ENCODE data around the gene ZC3H14.
A peak's percentile ranks its signal among the peaks of the same experiment; 100 is the strongest.
"Not testable (repeated sequence)": the region's sequence is repeated elsewhere in the genome, so short reads cannot be mapped to it uniquely, and the experiment has no call there.

The ZC3H14 gene, protein sequence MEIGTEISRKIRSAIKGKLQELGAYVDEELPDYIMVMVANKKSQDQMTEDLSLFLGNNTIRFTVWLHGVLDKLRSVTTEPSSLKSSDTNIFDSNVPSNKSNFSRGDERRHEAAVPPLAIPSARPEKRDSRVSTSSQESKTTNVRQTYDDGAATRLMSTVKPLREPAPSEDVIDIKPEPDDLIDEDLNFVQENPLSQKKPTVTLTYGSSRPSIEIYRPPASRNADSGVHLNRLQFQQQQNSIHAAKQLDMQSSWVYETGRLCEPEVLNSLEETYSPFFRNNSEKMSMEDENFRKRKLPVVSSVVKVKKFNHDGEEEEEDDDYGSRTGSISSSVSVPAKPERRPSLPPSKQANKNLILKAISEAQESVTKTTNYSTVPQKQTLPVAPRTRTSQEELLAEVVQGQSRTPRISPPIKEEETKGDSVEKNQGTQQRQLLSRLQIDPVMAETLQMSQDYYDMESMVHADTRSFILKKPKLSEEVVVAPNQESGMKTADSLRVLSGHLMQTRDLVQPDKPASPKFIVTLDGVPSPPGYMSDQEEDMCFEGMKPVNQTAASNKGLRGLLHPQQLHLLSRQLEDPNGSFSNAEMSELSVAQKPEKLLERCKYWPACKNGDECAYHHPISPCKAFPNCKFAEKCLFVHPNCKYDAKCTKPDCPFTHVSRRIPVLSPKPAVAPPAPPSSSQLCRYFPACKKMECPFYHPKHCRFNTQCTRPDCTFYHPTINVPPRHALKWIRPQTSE

DNA sequence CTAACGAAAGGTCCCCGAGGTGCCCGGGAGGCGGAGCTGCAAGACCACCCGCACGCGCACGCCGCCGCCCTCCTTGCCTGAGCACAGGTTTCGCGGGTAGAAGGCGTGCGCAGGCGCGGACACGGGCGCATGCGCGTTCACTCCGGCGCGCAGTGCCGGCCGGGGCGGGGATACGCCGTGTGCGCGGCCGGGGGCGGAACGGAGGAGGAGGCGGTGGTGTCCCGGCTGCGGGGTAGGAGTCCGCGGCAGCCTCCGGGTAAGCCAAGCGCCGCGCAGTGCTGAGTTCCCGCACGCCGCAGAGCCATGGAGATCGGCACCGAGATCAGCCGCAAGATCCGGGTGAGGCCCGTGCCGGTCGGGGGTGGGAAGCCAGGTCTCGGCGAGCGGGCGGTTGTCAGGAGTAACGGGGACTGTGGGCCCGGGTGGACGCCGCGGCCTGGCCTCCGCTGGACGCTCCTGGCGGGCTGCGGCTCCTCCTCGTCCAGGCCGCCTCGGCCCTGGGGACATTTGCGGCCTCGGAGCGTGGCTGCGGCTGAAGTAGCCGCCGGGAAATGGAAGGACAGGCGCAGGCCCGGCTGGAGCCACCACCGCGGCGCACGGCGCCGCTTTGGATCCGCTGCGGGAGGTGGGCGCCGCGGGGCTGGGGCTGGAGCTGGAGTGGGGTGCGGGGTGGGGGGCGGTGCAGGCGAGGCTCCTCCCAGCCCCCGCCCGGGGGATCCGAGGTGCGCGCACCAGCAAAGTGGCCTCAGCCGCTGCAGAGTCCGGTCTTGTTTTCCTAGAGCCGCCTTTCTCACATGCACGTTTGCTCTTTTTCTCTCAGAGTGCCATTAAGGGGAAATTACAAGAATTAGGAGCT, at the start of gene ZC3H14:
Gene ZC3H14 (plus strand): TSS at position 207 of the 856 bp plus-strand sequence. CDS start 97 bp downstream, at position 304.
- peak; percentile 76 for DNase-seq (ENCODE audit: low read depth)

DNA sequence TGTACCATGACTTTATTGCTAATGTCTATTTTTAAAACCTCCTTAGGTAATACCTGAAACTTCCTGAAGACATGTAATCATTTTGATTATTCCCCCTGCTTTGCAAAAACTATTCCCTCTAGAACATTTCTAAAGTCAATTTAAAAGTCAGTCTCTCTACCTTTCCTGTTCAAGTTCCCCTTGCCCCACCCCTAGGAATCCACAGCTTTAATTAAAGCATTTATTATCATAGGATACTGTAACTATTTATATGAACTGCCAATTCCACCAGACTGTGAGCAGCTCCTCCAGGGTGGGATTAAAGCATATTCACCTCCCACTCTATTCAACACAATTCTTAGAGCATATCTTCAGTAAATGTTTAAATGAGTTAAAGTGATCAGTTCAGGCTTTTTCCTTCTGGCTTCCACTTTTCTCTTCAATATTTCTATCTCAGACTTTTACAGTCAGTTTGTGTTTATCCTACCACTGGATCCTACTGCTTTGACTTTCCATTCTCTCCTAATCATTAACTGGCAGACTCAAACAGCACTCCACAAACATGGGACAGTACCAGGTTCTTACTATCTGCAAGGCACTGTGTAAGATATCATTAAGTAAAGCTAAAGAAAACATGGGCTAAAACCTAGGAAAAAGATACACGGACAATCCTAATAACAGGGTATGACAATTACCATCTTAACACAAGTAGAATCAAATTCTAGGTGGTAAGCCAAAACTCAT, 47.2 kb upstream of the ZC3H14 start:
- DNase-seq (ENCODE audit: low read depth) = no peak

DNA sequence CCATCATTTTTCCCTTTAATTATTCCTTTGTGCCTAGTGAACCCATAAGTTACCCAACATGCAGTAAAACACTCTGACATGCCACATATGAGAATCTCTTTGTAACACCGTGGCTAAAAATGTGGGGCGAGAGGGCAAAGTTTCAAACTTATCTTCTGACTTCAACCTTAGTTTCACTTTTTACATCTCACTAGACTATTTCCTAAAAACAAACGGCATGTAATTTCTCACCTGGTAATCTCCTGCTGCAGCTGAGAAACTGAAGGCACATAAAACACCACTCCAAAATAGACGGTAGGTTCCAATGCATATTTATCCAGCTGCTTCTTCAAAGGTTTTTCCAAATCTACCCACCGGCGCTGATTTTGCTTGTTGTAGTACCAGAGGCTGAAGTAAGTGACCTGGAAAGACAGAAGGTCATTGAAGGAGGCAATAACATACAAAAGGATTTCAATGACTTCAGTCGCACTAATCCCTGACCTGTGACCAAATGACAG, 45.9 kb upstream of the ZC3H14 start:
- no peak for DNase-seq (ENCODE audit: low read depth)

DNA sequence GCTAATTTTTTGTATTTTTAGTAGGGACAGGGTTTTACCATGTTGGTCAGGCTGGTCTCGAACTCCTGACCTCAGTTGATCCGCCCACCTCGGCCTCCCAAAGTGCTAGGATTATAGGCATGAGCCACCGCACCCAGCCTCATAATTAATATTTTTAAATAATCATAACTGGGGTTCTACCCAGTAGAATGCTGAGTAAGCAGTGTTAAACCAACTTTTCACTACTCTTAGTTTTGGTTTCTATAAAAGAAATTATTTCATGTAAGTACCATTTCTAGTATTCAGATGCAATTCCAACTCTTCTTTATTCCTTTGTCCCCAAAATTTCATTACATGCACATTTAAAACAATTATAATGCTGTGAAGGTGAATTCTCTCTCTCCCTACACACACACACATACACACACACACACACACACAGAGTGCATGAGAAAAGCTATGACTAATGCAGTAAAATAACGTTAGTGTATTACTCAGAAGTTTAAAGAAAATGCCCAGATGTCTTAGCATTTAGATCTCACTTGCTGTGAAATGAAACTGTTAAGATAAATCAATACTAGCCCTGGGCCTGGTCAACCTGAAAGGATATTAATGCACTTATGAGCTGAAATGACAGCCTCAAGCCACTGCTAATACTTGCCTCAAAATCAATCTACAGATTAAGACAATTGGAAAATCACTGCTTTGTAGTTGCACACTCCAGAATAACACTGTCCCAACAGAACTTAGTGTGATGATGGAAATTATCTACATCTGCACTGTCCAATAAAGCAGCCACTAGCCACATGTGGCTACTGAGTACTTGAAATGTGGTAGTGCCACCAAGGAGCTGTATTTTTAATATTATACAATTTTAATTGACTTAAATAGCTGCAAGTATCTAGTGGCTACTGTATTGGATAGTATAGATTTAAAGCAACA, 44.0 kb upstream of the ZC3H14 start:
- DNase-seq (ENCODE audit: low read depth) = peak; percentile 64

DNA sequence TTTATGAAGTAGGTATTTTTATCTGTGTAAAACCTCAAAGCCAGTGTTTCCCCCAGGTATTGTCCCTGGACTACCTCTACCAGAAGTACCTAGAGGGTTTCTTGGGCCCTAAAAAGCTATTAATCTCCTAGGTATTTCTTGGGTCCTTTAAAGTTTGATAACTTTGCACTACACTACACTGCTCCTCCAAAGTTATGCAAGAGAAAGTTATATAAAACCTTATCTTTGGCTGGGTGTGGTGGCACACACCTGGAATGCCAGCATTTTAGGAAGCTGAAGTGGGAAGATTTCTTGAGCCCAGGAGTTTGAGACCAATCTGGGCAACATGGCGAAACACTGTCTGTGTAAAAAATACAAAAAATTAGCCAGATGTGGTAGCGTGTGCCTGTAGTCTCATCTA, 42.9 kb upstream of the ZC3H14 start:
- no peak for DNase-seq (ENCODE audit: low read depth)

DNA sequence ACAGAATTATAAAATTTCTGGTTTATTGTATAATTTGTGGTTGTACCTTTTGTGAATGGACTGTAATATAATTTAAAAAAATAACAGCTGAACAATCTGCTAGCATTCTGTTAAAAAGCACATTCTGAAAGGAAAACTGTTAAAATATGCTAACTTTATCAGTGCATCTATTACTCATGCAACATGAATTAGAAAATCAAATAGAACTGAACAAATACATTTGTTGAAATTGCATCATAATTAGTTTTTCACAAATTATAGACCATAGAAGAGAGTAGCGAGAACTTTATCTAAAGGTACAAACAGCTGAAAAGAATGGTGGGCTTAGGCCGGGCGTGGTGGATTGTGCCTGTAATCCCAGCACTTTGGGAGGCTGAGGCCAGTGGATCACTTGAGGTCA, 41.0 kb upstream of the ZC3H14 start:
- peak; percentile 27 for DNase-seq (ENCODE audit: low read depth)

DNA sequence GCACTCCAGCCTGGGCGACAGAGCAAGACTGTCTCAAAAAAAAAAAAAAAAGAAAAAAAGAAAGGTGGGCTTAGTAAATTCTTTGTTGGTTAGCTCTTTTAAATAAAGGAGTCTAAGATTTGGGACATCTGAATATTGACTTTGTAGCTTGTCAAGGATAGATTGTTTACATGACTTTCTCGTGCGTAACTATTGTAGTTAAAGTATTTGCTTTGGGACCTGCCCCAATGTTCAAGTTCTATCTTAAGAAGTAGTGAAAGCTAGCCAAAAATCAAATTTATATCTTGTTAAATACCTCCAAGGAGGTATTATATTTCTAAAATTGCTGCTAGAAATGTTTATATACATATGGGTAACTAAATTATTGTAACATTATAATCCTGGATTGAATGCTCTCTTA, 40.4 kb upstream of the ZC3H14 start:
- DNase-seq (ENCODE audit: low read depth) = no peak

DNA sequence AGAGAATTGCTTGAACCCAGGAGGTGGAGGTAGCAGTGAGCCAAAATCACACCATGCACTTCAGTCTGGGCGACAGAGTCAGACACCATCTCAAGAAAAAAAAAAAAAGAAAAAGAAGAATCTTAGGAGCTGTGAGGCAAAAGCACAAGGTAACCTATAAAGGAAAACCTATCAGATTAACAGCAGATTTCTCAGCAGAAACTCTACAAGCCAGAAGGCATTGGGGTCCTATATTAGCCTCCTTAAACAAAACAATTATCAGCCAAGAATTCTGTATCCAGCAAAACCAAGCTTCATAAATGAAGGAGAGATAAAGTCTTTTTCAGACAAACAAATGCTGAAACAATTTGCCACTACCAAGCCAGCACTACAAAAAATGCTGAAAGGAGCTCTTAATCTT, 32.9 kb upstream of the ZC3H14 start:
- not testable (repeated sequence) for DNase-seq (ENCODE audit: low read depth)

DNA sequence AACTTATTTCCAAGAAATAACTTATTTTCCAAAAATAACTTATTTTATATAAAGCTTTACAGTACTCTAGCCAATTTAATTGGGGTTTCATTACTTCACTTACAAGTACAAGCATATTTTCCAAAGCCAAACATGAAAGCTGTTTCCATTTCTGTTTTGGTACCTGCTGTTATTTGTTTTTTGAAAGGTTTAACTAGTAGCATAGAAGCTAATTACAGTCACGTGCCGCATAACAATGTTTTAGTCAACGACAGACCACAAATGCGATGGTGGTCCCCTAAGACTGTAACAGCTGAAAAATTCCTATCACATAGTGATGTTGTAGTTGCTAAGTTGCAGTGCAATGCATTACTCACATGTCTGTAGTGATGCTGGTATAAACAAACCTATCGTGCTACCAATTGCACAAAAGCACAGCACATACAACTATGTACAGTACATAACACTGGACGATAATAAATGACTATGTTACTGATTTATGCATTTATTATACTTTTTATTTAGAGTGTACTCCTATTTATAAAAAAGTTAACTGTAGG, 29.7 kb upstream of the ZC3H14 start:
- peak; percentile 41 for DNase-seq (ENCODE audit: low read depth)

DNA sequence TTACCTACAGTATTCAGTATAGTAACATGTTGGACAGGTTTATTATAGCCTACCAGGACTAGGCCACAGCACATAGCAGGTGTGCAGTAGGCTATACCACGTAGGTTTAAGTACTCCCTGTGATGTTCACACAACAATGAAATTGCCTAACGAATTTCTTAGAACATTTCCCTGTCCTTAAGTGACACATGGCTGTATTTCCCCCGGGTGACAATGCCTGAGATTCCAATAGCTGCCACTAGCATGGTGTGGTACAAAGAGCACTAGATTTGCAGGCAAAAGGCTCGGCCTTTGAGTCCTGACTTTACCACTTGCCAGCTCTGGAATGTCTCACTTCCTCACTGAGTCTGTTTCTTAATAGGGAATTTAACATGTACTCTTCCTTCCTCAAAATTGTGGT, 27.7 kb upstream of the ZC3H14 start:
- no peak for DNase-seq (ENCODE audit: low read depth)

DNA sequence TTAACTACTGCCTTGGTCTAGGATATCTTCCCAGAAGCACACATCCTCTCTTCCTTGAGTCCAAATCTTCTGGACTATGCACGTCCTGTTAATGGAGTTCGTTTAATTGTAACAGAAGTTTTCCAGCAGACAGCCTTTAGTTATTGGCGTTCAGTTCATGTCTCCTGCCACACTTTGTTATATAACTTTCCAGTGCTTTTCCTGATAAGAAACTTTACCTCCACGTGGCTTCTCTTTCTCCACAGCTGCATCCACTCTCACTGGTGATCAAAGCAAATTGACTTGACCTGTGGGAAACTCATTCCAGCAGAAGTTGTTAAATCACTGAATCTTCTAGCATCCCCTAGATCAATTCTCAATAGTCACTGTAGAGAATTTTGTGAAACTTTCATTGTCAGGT, 27.0 kb upstream of the ZC3H14 start:
- DNase-seq (ENCODE audit: low read depth) = no peak

DNA sequence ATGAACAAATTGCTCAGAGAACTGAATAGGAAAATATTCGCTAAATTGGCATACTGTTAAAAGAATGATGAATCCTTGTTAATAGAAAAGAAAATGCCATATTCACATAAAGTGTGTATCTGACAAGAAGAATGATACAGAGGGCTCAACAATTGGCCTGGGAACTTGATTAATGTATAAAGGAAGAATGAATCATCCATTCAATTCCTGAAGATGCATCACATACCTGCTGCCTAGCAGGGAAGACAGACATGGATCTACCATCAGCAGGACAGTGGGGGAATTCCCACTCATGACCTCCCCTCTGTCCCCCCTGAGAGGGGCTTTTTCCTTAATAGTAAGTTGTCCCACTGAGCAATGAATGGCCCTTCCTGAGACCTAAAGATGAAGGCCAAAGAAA, 21.5 kb upstream of the ZC3H14 start:
- DNase-seq (ENCODE audit: low read depth) = no peak

DNA sequence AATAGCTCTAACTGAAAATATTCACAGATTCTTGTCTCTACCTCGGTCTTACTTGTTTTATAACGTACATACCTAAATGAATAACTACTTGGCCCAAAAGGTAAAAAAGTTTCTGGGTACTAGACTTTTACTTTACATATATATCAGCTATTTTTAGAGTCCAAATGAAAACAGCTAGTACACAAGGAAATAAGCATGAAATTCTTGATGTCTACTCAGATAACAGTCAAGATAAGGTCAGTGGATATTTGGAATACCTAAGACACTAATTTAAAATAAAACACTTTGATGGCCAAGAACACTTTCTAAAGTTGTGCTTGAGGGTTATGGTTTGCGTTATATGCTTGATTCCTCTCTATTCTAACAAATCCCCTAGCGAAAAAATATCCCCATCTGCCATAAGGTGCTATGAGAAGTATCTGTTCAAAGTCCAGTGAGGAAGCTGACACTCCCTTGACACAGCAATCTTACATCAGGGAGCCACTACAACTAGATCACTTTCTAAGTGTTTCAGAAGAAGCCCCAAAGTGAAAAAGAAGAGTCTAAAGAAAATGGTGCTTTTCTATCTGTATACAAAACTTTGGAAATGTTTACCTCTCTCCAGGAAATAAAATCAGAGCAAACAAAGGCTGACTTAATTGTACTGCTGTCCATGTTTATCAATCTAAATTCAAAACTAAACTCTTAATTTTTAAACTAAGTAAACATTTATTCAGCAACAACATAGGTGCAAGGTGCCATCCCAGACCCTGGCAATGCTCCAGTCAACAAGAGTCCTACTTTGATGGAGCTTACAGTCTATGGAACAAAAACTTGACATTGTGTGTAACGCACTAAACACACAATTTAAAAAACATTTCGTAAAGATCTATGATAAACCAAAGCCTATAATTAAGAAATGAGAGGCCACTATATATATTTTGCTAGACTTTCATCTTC, 19.7 kb upstream of the ZC3H14 start:
- DNase-seq (ENCODE audit: low read depth) = no peak

DNA sequence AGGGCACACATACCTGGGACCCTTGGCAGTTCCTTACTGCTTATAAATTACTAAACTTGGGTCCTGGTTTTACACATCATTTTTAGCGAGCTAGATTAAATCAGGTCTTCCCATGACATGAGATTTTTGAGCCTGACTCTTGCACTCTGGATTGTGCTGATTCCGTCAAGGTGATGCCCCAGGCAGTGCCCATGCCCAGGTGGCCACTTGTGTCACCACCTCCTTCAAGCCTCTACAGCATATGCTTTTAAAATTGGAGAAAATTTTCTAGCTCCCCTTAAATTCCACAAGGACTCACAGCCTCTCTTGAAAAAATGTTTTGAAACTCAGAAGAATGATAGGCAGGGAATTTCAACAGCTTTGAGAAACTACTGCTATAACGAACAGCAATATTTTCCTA, 17.6 kb upstream of the ZC3H14 start:
- DNase-seq (ENCODE audit: low read depth) = no peak

DNA sequence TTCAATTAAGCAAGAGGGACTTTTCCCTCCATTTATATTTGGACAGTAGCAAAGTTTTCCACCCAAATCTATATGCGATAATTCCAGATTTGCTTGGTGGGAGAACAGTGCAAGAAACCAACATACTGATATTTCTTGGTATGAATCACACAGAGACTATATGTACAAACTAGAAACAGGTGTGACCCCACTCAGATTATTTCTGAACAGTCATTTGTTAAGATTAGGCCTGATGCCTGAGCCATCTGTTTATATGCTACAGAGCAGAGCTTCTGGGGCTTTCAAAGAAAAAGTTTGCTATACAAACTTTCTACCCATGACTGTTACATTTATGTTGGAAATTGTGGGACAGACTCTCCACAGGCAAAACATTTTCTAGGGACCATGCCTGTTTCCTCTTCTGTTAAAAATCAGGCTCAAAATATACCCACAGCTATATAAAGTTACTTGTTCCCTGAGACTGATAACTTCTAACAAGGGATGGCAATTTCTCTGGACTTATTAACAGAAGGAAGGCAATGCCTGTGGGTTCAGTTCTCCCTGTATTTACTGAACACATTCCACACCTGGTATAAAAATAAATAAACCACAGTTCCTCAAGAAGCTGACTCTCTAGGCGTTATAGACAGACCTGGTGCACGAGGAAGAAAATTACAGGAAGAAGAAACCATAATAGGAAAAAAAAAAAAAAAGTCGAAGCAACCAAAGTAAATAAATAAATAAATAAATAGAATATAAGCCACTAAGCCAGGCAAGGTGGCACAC, 16.0 kb upstream of the ZC3H14 start:
- no peak for DNase-seq (ENCODE audit: low read depth)

DNA sequence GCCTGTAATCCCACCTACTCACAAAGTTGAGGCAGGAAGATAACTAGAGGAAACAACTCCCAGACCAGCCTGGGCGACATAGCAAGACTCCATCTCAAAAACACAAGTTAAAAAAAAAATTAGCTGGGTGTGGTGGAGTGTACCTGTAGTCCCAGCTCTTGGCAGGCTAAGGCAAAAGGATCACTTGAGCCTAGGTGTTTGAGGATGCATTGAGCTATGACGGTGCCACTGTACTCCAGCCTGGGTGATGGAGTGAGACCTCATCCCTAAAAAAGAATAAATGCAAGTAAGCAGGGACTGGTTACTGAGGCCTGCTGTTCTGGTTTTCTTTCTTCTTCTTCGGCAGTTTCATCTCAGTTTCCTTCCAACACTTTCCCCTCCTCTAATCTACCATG, 15.5 kb upstream of the ZC3H14 start:
- no peak for DNase-seq (ENCODE audit: low read depth)

DNA sequence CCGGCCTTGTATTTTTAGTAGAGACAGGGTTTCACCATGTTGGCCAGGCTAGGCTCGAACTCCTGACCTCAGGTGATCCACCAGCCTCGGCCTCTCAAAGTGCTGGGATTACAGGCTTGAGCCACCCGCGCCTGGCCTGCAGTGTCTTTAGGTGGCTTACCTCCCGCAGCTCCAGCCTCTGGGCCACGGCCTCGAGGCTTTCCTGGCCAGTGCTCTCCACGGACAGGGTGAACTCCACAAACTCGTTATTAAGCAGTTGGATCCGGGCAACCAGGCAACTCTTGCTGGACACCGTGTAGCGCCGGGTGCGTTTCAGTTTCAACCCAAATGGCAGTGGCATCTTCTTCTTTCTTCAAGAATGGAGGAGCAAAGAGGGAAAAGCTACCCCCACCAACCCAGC, 12.8 kb upstream of the ZC3H14 start:
- no peak for DNase-seq (ENCODE audit: low read depth)

DNA sequence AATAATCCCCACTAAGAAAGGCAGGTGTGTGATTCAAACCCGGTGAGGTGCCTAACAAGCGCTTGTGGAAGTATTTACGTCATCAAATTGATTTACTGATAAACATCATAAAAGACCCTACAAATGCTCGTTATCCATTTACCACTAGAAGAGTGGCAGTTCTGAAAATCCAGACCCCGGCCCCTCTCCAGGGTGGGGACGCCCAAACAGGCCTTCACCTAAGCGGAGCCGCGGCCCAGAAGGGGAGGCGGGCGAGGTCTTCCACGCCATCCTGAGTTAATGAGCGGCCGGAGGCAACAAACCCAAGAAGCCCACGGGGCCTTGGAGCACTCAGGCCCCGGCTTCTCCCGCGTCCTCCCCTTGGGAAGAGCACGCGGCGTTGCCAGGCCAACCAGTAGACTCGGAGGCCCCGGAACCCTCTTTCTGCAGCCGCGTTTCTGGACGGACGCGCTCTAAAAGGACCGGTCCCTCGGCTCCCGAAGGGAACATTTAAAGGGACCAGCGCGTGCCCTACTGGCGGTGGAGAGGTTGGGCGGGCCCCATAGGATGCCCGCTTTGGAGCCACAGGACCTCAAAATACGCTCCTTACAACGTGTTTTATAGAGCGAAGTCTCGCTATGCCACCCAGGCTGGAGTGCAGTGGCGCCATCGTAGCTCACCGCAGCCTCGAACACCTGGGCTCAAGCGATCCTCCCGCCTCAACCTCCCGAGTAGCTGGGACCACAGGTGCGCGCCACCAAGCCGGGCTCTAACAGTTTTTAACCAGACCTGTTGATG, 11.6 kb upstream of the ZC3H14 start:
- DNase-seq (ENCODE audit: low read depth) = peak; percentile 81

Data from amniotic epithelial cell (primary cell).